SU-DHL-6 (cell line): ENCODE data around the gene GCNA.

Experiments used
- CTCF ChIP-seq: fragments of 200-600 bp; sonication (generic); IDR thresholded peaks from one replicate; pipeline ENCODE4 v1.5.1; 2017; ENCODE audit warnings: antibody characterized with exemption, mild to moderate bottlenecking, low read length, moderate library complexity; ENCODE audit not compliant: insufficient read depth, poor library complexity, severe bottlenecking
- EZH2phosphoT487 ChIP-seq: fragments of 200-600 bp; sonication (generic), shearing (Covaris generic); conservative IDR thresholded peaks from 2 replicates; pipeline ENCODE4 v1.6.1; 2018; ENCODE audit warnings: mild to moderate bottlenecking, antibody characterized with exemption, low read length, moderate library complexity, mixed read lengths

- TF ChIP-seq CTCF (no peak), EZH2phosphoT487 (no peak)
Measured at GRCh38 chrX:71606536-71607216, 28.4 kb downstream of the GCNA start.
